HG02642 (cell line): ENCODE measurements around the gene TDRD12.
"Not testable (repeated sequence)": the region's sequence is repeated elsewhere in the genome, so short reads cannot be mapped to it uniquely, and the experiment has no call there.

ENCODE experiments used
- ATAC-seq: cut with Tn5 transposase; IDR thresholded peaks from one replicate; pipeline ENCODE4 v1.9.1; 2021; ENCODE audit warnings: mild to moderate bottlenecking; ENCODE audit not compliant: unreplicated experiment, poor library complexity

TDRD12 gene

GRCh38 chr19:32862741-32863140 lies 143.2 kb downstream of the TDRD12 start:
- no peak for ATAC-seq

GRCh38 chr19:32863301-32863700 lies 143.7 kb downstream of the TDRD12 start:
- ATAC-seq, result no peak

GRCh38 chr19:32863841-32864240 lies 144.3 kb downstream of the TDRD12 start:
- no peak for ATAC-seq

- ATAC-seq, result no peak
These were observed 144.9 kb downstream of the TDRD12 start for GRCh38 chr19:32864318-32865007.

GRCh38 chr19:32865326-32865725 lies 145.8 kb downstream of the TDRD12 start:
- ATAC-seq, result no peak

GRCh38 chr19:32866061-32866460 lies 146.5 kb downstream of the TDRD12 start:
- ATAC-seq, result no peak

- no peak for ATAC-seq
These were observed 147.1 kb downstream of the TDRD12 start for GRCh38 chr19:32866564-32867265.

- not testable (repeated sequence) for ATAC-seq
These were observed 147.9 kb downstream of the TDRD12 start for GRCh38 chr19:32867436-32867835.

- ATAC-seq, result no peak
These were observed 148.8 kb downstream of the TDRD12 start for GRCh38 chr19:32868206-32868950.

- no peak for ATAC-seq
These were observed 149.9 kb downstream of the TDRD12 start, which contains the start of gene SLC7A9 for GRCh38 chr19:32869369-32869965. Gene SLC7A9 (minus strand): TSS chr19:32869767. CDS start chr19:32868534, 1,233 bp downstream.

GRCh38 chr19:32869966-32870573 lies 150.5 kb downstream of the TDRD12 start:
- no peak for ATAC-seq

- no peak for ATAC-seq
These were observed 151.4 kb downstream of the TDRD12 start for GRCh38 chr19:32870981-32871451.

GRCh38 chr19:32872391-32872790 lies 152.8 kb downstream of the TDRD12 start:
- no peak for ATAC-seq

- ATAC-seq, result no peak
These were observed 153.8 kb downstream of the TDRD12 start for GRCh38 chr19:32873247-32873959.

GRCh38 chr19:32874605-32875004 lies 155.0 kb downstream of the TDRD12 start:
- ATAC-seq, result no peak

GRCh38 chr19:32875428-32875827 lies 155.9 kb downstream of the TDRD12 start:
- no peak for ATAC-seq

- ATAC-seq, result no peak
These were observed 156.8 kb downstream of the TDRD12 start for GRCh38 chr19:32876236-32876918.

GRCh38 chr19:32876919-32877285 lies 157.3 kb downstream of the TDRD12 start:
- ATAC-seq, result no peak
